Left kidney (tissue), 1 donor: ENCODE data around the gene ZFYVE28. TPM values are rescaled to one million over a fixed set of nuclear protein-coding genes. Genes with fewer than 3 reads are reported as not detected.

ENCODE experiments used
- polyA plus RNA-seq: library from polyadenylated mRNA; unstranded; fragments of 120-200 nt; gene quantifications from one replicate; pipeline ENCODE4 v1.2.1, GENCODE V29; 2013; ENCODE audit not compliant: insufficient read length

Gene ZFYVE28
- polyA plus RNA-seq, 1 donor, result 2.7 TPM

Other genes starting within 250 kb of the ZFYVE28 start
- gene HAUS3, start 176.5 kb downstream of the ZFYVE28 start, polyA plus RNA-seq, result 25.9 TPM
- gene POLN, start 176.5 kb downstream of the ZFYVE28 start, polyA plus RNA-seq, result 6.6 TPM
- 49.5 TPM for gene MXD4, start 156.5 kb downstream of the ZFYVE28 start, polyA plus RNA-seq
- gene CFAP99, start 310 bp upstream of the ZFYVE28 start, polyA plus RNA-seq, result 0.80 TPM
- 68.7 TPM for gene RNF4, start 50.5 kb upstream of the ZFYVE28 start, polyA plus RNA-seq
- 31.3 TPM for gene FAM193A, start 118.0 kb upstream of the ZFYVE28 start, polyA plus RNA-seq